ENCODE results near the gene RRP1B.
"Not testable (repeated sequence)": the region's sequence is repeated elsewhere in the genome, so short reads cannot be mapped to it uniquely, and the experiment has no call there.

RRP1B gene

GRCh38 chr21:43643193-43643592, 16.2 kb upstream of the RRP1B start:
- DNase-seq (ENCODE audit: low spot score): no peak

GRCh38 chr21:43644071-43644470, 15.3 kb upstream of the RRP1B start:
- DNase-seq (ENCODE audit: low spot score): no peak

- no peak for DNase-seq (ENCODE audit: low spot score)
Measured at GRCh38 chr21:43644609-43645008, 14.8 kb upstream of the RRP1B start.

GRCh38 chr21:43645136-43645891, 14.0 kb upstream of the RRP1B start:
- no peak for DNase-seq (ENCODE audit: low spot score)

- DNase-seq (ENCODE audit: low spot score): no peak
Measured at GRCh38 chr21:43645976-43646375, 13.4 kb upstream of the RRP1B start.

GRCh38 chr21:43646550-43647260, 12.7 kb upstream of the RRP1B start:
- DNase-seq (ENCODE audit: low spot score): peak; percentile 91

- no peak for DNase-seq (ENCODE audit: low spot score)
Measured at GRCh38 chr21:43648171-43648570, 11.2 kb upstream of the RRP1B start.

- DNase-seq (ENCODE audit: low spot score): not testable (repeated sequence)
Measured at GRCh38 chr21:43651926-43652325, 7.4 kb upstream of the RRP1B start.

GRCh38 chr21:43652616-43653015, 6.7 kb upstream of the RRP1B start:
- no peak for DNase-seq (ENCODE audit: low spot score)

- DNase-seq (ENCODE audit: low spot score): no peak
Measured at GRCh38 chr21:43653626-43654025, 5.7 kb upstream of the RRP1B start.

- no peak for DNase-seq (ENCODE audit: low spot score)
Measured at GRCh38 chr21:43654806-43655489, 4.4 kb upstream of the RRP1B start.

GRCh38 chr21:43657355-43658087, 1.8 kb upstream of the RRP1B start:
- no peak for DNase-seq (ENCODE audit: low spot score)

GRCh38 chr21:43658088-43658741, 1.1 kb upstream of the RRP1B start:
- no peak for DNase-seq (ENCODE audit: low spot score)

GRCh38 chr21:43658769-43659135, 608 bp upstream of the RRP1B start:
- DNase-seq (ENCODE audit: low spot score): no peak

GRCh38 chr21:43662286-43662685, 2.9 kb downstream of the RRP1B start:
- DNase-seq (ENCODE audit: low spot score): no peak

- no peak for DNase-seq (ENCODE audit: low spot score)
Measured at GRCh38 chr21:43663033-43663432, 3.7 kb downstream of the RRP1B start.

GRCh38 chr21:43664358-43664757, 5.0 kb downstream of the RRP1B start:
- DNase-seq (ENCODE audit: low spot score): no peak

GRCh38 chr21:43665879-43666278, 6.5 kb downstream of the RRP1B start:
- DNase-seq (ENCODE audit: low spot score): no peak

- no peak for DNase-seq (ENCODE audit: low spot score)
Measured at GRCh38 chr21:43667191-43667904, 8.0 kb downstream of the RRP1B start.

- DNase-seq (ENCODE audit: low spot score): no peak
Measured at GRCh38 chr21:43669828-43670605, 10.7 kb downstream of the RRP1B start.
